ENCODE measurements around the gene LENEP.

Gene LENEP

DNA sequence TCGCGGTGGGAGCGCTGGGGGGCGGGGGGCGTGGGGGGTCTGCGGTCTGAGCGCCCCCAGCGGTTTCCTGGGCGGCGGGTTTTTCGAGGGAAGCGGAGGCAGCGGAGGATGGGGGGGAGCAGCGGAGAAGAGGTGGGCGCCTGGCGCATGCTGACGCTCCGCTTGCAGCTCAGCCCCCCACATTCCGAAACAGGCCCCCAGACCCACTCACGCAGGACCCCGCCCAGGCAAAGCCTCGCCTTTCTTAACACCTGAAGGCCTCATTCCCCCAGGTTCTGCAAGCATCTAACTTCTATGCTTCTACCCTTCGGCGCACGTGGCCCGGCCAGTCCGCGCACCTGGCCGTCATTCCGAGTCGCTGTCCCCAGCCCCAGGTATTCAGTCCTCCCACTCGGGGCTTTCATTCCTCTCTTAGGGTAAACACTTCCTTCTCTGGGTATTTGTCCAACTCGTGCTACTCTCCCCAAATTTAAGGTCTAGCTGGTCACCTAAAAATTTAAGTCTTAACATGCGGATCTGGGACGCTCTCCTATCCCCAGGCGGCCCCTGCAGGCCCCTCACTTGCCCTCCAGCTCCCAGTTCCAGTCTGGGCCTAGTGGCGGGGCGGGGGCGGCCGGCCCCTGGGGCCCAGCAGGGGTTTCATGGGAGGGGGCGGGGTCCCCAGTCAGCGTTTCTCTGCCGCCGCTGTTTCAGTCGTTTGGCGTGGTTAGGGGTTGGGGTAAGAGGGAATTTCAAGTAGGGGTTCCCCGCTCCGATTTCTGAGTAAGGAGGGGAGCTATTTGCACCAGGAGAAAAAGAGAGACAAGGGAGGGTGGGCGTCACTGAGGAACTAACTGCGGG, 6.4 kb downstream of the LENEP start:
- DNase-seq: peak; percentile 62

DNA sequence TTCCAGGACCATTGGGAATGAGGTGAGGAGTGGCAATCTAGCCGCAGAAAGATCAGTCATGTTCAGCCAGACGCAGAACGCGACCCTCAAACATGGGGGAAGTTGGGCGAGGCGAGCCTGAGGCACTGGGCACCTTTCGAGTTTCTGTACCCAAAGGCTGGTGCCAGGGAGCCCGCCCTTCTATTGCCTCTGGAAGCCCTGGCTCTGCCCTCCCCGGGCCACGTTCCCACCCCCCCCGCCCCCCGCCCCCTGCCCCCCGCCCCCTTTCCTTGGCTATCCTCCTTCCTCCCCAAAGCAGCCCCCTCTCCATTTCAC, 7.0 kb downstream of the LENEP start:
- no peak for DNase-seq

DNA sequence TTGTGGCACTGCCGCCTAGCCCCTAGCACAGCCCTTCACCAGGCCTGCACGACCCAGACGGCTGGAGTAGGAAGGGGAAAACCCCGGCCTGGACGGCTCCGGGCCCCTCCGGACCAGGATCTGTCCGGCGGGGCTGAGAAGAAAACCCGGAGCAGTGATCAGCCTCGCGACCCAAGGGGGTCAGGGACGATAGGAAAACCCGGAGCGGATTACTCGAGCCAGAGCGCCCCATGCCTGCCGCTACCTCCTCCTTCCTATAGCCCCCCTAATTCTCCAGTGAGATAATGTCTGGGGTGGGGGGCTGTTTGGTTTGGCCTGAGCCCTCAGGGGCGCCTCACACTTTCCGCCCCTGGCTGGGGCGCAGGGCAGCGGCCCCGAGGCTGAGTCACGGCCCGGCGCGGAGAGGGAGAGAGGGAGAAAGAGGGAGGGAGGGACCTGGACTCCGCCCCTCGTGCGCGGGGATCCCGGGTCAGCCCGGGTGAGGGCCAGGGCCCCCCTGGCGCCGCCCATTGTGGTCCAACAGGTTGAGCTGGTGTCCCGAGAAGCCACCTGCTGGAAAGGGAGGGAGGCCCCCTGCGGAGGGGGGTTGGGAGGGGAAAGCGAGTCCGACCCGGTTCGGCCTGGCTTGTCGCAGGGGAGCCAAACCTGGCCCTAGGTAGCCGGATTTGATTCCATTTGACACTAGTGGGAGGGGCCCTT, 7.5 kb downstream of the LENEP start:
- DNase-seq: peak; percentile 88

DNA sequence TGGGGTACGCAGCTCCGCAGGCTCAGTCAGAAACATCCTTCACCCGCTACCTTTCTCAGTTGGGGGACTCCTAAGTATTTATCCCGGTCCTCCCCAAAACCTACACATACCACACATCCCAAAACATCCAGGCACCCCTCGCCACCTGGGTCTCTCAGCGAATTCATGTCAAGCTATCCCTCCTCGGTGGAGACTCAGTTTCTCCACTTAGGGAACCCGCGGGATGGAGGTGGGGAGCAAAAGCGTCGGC, 8.0 kb downstream of the LENEP start:
- DNase-seq: no peak

DNA sequence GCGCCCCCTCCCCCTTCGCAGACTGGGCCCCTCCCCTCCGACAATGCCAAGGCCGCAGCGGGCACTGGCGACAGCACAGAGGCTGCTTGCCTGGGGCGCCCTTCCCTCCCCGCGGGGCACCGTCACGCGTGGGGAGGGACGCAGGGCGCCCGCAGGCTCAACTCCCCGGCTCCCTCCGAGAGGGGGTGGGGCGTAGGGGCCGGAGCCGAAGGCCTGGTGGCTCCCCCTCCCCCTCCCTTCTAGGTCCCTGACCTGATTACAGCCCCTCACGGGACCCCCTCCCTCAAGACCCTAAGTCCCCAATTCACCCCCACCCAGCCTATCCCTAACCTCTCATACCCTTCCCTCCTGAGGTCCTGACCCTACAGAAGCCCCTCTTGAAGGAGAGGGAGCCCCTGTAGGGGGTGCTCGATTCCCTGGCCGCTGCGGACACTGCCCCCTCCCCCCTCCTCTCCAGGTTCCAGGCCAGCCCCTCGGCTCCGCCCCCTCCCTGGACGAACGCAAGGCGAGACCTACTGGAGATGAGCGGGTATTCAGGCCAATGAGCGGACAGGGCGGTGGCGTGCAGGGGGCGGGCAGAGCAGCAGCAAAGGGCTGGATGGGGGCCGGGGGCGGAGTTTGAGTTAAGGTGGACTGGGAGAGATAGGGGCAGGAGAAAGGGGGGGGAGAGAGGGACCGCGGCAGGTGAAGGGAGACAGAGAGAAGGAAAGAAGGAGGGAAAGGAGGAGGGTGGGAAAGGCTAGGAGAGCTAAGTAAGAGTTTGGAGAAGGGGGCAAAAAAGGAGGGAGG, 8.5 kb downstream of the LENEP start:
- DNase-seq: peak; percentile 99

DNA sequence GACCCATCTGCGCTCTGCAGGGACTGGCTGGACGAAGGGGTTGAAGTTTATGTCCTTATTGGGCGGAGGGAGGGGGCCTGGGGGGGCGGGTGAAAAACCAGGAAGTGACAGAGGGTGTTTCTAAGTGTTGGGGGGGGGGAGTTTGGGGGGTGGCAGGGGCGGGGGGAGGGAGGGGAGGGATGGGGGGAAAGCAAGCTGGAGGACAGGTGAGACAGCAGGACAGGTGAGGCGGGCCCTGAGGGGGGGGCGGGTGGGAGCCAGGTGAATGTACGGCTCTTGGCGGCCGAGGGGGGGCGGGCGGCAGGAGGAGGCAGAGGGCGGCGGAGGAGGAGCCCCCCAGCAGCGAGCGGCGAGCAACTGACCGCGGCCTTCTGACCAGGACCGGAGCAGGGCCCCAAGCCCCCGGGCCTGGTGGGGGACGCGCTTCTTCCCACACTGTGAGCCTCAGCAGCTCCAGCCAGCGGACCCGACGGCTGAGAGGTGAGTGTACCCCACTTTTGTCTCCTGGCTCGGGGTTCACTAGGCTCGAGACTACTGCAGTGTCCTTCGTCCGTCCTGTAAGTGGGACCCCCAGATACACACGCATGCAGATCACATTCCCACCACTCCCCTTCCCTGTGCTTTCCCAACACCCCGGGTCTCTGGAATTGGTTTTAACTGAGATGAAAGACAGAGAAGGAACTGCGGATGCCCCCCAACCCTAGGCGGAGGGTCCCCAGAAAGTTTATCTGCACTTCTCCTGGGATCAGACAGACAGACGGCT, 9.3 kb downstream of the LENEP start, which contains the start of gene ZBTB7B:
Gene ZBTB7B, plus strand, starts transcription at position 339 of the 763 bp plus-strand sequence. CDS start 11,859 bp downstream, outside the sequence.
- DNase-seq: no peak

DNA sequence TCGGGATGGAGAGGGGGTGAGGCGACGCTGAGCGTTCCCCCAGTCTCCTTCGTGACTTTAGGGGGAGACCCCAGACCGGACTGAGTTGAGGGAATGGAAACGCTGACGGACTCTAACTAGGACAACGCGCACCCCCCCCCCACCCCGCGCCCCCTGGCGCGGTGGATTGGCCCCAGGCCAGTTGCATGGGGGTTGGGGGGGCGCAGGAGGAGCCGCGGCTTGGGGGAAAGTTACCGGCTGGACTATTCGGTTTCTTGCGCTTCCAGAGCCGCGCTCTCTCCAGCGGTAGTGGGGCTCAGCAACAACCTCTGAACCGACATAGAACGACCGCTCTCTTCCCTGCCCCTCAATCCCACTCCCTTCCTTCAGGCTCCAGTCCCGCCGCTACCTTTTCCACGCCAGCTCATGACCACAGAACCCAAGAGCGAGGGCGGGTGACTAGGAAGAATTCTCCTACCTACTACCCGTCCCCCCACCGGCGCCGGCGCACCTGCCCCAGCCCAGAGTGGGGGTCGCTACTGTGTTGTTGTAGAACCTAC, 9.9 kb downstream of the LENEP start:
- no peak for DNase-seq

DNA sequence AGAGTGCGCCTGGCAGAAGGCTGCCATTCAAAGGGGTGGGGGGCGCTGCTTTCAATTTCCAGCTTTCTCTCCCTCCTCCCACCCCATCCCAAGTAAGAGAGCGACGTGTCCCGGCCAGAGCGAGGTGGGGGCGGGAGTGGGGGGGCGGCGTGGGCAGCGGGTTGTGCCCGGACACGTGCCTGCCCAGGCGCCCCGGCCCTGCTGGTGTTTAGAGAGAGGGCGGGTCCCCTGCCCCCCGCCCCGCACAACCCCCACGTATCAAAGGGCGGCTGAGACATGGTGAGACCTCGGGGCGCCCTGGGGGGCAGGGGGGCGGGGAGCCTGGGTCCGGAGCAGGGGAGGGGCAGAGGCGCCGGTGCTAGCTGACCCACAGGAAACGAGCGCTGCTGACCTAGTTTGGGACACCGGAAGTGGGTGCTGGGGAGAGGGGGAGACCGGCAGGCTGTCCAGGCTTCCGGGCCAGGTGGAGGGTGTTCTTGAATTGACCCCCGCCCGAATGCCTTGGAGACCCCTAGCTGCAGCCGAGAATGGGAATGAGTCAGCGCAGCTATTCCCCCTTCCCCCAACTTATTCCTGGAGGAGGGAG, 10.5 kb downstream of the LENEP start:
- no peak for DNase-seq

DNA sequence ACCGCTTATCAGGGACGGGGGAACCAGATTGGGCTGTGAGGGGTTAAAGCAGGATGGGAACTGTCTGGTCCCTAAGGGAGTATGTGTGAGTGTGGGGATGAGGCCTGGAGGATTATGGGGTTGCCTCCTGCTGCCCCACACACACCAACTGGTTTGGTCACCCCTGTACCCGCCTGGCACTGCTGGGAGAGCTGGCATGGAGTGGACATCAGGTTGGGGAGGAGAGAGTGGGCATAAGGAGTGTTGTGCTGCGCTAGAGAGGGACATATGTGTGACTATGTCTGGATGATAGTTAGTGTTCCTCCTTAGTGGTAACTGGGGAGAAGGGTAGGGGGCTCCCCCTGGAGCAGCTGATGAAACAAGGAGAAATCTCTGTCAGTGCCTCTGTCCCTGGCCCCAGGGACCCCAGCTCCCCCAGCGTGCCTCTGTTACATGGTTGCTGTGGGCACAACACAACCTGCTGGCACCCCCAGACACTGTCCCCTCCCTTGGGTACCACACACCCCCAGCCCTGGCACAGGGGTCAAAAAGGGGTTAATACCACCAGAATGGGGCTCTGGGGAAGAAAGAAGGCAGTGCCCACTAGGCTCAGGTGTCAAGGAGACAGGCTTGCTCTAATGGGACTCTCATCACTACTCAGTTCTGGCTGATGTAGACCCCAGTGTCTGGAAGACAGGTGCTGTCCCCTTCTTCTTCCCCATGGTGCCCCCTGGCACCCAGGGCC, 11.1 kb downstream of the LENEP start:
- DNase-seq: no peak

DNA sequence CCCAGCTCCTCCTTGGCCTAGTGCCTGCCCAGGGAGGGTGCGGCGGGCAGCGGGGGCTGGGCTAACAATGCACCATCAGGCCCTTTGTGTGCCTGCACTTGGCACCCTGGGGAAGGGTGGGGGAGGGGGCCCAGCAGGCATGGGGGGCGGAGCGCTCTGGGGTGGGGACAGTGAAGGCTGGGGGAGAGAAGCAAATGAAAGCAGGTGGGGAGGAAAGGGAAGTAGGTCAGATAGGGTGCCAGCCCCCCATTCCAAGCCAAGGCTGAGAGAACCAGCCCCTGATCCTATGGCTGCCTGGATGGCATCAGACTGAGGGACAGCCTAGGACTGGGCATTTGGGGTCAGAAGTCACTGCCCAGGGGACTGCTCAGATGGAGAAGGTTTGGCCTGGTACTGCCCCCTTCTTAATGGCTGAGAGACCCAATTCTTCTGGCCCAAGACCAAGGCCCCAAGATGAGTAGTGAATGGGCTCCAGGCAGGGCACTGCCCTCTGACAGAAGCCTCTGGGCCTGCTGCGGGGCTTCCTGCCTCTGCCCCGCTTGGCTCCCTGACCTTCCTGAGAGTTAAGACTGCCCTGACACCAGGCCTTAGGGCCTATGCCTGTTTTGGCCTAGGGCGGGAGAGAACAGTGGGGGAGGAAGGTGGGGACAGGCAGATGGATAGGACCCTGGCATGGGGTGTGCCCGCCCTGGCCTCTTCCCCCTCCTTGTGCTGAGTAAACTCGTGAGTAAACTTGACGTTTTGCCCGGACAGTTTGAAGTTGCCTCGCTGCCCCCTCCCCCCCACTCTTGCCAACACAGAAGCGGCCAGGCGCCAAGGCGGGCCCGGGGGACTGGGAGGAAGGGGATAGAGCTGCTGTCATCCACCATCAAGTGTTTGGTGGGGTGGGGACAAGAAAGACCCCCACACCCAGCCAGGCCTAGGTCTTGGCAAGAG, 12.0 kb downstream of the LENEP start:
- no peak for DNase-seq

DNA sequence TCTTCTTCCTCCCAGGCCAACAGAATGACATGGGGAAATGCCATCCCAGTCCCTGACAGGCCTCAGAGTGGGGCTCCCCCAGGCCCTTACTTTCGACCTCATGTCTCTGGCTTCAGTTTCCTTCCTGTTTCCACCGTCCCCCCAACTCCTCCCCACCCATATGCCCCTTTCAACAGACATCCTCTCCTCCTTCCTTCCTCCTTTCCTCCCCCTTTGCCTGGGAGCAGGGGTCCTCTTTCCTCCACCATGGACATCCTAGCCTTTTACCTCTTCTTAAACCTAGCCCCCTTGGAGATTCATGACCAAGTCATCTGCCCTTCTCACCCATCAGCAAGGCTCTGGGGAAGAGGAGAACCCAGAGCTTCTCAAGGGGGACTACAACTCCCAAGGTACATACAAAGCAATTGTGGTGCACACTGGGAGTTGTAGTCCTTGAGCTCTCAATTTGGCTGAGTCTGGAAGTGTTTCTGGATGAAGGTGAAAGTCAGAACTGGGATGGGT, 13.3 kb downstream of the LENEP start:
- peak; percentile 74 for DNase-seq

DNA sequence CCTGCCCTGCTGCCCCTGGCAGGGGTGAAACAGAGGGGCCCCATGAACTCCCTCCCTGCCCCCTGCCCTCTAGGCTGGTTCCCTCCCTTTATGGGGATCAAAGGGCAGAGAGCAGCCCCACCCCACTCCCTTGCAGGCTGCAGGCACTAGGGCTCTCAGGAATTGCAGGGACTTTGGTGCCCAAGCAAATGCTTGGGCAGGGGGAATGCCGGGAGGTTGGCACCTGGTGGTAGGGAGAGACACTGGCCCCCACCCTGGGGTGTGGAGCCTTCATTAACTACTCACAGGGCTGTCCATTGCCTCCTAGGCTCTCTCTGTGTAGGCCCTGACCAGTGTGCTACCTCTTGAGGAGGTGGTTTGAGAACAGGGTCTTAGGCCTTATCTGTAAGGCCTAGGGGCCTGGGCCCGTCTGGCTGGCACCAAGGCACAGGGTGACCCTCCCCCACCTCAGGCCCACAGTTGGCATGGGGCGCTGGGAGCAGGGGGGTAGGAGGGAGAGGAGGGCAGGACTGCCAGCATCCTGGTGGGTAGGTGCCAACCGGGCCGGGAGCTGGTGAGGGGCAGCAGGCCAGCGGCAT, 14.0 kb downstream of the LENEP start:
- DNase-seq: no peak

DNA sequence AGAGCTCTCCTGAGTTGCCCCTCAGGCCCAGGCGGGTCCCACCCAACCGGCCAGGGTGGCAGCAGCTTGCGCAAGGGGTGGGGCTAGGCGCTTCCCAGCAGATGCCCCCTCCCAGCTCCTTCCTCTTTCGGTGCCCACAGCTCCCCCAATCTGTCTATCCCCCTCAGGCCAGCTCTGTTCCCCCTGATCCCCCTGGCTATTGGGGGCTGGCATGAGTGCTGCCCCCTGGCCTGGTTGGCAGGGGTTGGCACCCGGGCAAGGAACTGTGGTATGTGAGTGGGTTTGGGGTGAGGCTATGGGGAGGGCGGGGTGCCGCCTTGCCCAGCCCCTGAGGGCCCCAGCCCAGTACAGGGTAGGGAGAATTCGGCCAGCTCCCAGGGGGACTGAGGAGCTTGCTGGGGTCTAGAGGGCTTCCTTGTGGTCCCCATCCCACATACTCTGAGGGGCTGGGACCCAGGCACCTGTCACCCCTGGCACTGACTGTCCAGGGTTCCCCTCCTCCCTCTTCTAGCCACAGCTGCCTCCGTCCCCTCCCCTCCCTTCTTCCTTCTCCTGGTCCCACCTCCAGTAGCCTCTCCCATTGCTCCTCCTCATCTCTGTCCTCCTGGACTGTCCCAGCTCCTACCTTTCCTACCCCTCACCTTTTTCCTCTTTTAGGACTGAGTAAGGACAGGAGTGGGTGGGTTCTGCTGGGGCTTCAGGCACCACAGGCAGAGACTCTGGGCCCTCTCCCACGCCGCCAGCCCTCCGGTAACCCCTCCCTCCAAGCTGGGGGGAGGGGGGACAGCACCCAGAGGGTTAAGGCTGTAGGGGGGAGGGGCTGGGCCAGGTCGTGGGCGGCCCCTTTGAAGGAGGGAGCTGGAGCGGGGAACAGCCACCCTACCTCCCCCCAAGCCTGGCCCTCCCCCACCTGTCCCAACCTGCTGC, 14.9 kb downstream of the LENEP start:
- DNase-seq: peak; percentile 86

DNA sequence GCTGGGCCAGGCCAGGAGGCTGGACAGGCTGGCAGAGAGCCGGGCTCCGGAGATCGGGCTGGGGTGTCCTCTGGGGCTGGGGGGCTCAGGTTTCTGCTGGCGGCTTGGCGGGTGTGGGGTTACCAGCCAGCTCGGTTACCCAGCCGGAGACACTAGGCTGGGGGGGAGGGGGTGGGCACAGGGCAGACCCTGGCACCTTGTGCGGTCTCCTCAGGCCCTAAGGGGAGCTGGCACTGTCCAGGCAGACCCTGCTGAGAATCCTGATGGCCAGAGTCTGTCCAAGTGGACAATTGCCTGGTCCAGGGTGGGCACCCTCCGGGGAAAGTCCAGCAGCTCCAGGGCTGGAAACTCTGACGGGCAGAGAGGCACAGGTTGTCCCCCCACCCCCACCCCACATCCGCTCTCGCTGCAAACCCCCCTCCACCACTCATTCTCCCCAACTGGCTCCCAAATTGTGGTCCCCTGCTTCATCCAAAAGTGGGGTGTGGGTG, 15.9 kb downstream of the LENEP start:
- no peak for DNase-seq

DNA sequence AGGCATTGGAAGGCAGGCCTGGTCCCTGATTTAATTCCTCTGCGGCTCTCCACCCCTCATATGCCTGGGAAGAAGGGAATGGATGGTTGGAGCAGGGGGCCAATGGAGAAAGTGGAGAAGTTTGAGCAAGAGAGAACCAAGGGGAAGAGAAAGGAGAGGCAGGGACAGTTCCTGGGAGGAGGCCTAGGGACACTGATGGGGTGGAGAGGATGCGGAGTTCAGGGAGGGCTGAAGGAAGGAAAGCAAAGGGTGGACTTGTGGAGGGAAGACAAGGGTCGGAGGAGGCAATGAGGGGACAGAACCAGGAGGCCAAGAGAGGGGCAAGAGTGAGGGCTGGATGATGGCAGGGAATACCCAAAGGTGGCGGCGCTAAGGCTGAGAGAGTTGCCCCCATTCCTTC, 16.4 kb downstream of the LENEP start:
- no peak for DNase-seq

DNA sequence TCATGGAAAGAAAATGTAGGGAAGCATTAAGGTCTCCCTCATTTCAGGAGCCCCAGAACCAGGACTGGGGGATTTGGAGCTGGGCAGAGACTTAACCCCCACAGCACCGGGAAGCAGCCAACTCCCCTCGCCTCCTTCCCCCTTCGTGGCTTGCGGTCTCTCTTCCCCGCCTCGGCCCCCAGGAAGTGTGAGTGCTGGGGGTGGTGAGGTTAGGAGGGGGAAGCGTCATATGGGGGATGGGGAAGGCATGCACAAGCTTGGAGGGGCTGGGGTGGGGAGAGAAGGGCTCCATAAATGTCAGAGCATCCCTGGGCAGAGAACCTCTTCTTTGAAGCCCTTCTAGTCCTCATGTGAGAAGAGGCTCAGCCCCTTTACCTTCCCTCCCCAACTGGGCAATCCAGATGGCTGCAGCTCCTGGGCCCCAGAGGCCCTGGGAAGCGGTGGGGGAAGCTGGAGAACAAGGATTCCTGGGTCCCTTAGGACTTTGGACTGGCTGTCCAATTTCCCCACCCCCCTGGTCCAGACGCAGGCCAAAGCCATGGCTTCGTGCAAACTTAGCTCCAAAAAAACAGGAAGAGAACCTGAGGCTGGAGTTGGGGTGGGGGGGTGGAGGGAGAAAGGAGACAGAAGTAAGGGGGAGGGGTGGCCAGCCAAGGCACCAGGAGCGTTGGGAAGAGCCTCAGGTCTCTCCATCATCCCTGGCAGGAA, 17.0 kb downstream of the LENEP start:
- peak; percentile 66 for DNase-seq

DNA sequence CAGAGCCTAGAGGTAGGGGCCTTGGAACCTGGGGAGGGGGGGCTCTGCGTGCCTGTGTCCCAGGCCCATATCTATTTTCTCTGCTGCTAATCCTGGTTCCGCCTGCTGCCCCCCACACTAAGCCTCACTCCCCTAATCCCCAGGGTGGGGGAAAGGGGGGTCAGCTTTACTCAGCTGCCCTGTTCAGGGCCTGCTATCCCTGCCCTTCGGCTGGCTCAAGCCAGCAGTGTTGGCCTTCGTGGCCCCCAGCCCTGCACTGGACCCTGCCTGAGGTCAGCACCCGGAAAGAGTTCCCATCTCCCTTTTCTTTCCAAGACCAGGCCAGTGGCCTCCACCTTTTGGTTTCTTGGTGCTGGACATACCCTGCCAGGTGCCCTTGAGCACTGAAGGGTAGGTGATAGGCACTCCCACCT, 17.6 kb downstream of the LENEP start:
- DNase-seq: no peak

DNA sequence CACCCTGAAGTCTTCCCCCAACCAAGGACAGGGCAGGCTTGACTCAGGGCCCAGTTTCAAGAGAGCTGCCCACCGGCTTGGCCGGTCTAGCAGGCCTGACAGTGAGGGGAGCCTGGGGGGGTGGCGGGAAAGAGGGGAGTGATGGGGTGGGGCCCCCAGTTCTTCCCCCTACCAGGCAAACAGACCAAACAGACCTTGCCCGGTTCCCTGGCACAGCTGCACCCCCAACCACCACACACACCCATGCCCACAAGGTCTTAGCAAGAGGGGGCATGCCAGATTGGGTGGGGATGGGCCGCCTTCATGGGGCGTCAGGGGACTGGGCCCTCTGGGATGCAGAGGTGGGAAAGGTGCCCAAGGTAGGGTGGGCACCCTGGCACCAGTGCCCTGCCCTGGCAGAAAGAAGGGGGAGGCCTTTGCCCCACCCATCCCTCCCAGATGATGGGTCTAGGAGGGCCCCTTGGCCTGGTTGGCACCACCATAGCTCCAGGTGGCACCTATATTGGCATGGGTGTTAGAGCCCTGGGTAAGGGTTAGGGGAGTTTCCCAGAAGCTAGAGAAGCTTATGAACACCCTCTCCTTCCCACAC, 18.1 kb downstream of the LENEP start:
- DNase-seq: no peak

All from activated CD4-positive, alpha-beta T cell treated with anti-CD3 and anti-CD28 coated beads, Interleukin-2, amount 50 U/mL, for 16 hours (primary cell).